Measurements from ENCODE around the gene DNAJB14. TPM values are rescaled to one million over a fixed set of nuclear protein-coding genes. Genes with fewer than 3 reads are reported as not detected.

Gene DNAJB14
- total RNA-seq, 6 experiments from 2014 or later: 54.1 to 72.8 (median 57.8) TPM

- Mint-ChIP-seq H3K27ac (no peak overlapping the region), H3K9me3 (no peaks in the 10 kb centered on the region), H3K36me3 (ENCODE audit: low read depth) (peaks cover 23% of the 10 kb centered on the region), H3K4me1 (ENCODE audit: low read depth) (peaks cover 38% of the 10 kb centered on the region), H3K27me3 (ENCODE audit: insufficient read depth) (peaks cover 8% of the 10 kb centered on the region), H3K4me3 (no peak overlapping the region)
- TF ChIP-seq CTCF (IDR thresholded peaks at IDR 0.05): peak; percentile 86
- DNase-seq: peak; percentile 90
These were observed 2.9 kb upstream of the DNAJB14 start for GRCh38 chr4:99949034-99949998.

GRCh38 chr4:99947608-99948007 is 1.2 kb upstream of the DNAJB14 start:
- Mint-ChIP-seq H3K4me1 (ENCODE audit: low read depth) (peaks cover 52% of the 10 kb centered on the region), H3K9me3 (no peaks in the 10 kb centered on the region), H3K36me3 (ENCODE audit: low read depth) (peaks cover 39% of the 10 kb centered on the region), H3K27me3 (ENCODE audit: insufficient read depth) (peaks cover 8% of the 10 kb centered on the region), H3K27ac (peak overlapping the region; percentile 97), H3K4me3 (no peak overlapping the region)
- no peak for DNase-seq
- no peak for TF ChIP-seq CTCF (IDR thresholded peaks at IDR 0.05)

- peaks cover 8% of the 10 kb centered on the region for H3K27me3 Mint-ChIP-seq (ENCODE audit: insufficient read depth)
- H3K4me3 Mint-ChIP-seq: no peak overlapping the region
- H3K36me3 Mint-ChIP-seq (ENCODE audit: low read depth): peaks cover 39% of the 10 kb centered on the region
- no peak for TF ChIP-seq CTCF (IDR thresholded peaks at IDR 0.05)
- H3K27ac Mint-ChIP-seq: peak overlapping the region; percentile 97
- peaks cover 49% of the 10 kb centered on the region for H3K4me1 Mint-ChIP-seq (ENCODE audit: low read depth)
- no peak for DNase-seq
- H3K9me3 Mint-ChIP-seq: no peaks in the 10 kb centered on the region
These were observed 766 bp upstream of the DNAJB14 start for GRCh38 chr4:99947190-99947578.

- DNase-seq: no peak
- H3K4me3 Mint-ChIP-seq: peak overlapping the region; percentile 100
- H3K36me3 Mint-ChIP-seq (ENCODE audit: low read depth): peaks cover 43% of the 10 kb centered on the region
- peak overlapping the region; percentile 98 for H3K27ac Mint-ChIP-seq
- H3K9me3 Mint-ChIP-seq: no peaks in the 10 kb centered on the region
- peaks cover 45% of the 10 kb centered on the region for H3K4me1 Mint-ChIP-seq (ENCODE audit: low read depth)
- no peak; the same call in 1 of the 2 replicates for TF ChIP-seq CTCF (IDR thresholded peaks at IDR 0.05)
- peaks cover 8% of the 10 kb centered on the region for H3K27me3 Mint-ChIP-seq (ENCODE audit: insufficient read depth)
These were observed 581 bp downstream of the DNAJB14 start for GRCh38 chr4:99945718-99946355.

- Mint-ChIP-seq H3K27me3 (ENCODE audit: insufficient read depth) (peaks cover 8% of the 10 kb centered on the region), H3K4me3 (peak overlapping the region; percentile 66), H3K27ac (no peak overlapping the region; the same call in 1 of the 2 replicates), H3K4me1 (ENCODE audit: low read depth) (peaks cover 51% of the 10 kb centered on the region), H3K36me3 (ENCODE audit: low read depth) (peaks cover 43% of the 10 kb centered on the region), H3K9me3 (no peaks in the 10 kb centered on the region)
- DNase-seq: no peak
- TF ChIP-seq CTCF (IDR thresholded peaks at IDR 0.05): no peak
These were observed 2.4 kb downstream of the DNAJB14 start for GRCh38 chr4:99943904-99944437.

Data from HFFc6 (cell line).